Stimulated activated CD8-positive, alpha-beta memory T cell treated with anti-CD3 and anti-CD28 coated beads, Interleukin-12 subunit alpha, Interleukin-12 subunit beta, amount 100 ng/mL, for 24 hours (primary cell): ENCODE data around the gene BHLHA15.

Experiments
- DNase-seq: peaks from one replicate; pipeline ENCODE4 v3.0.0-alpha.2; 2020; ENCODE audit errors: extremely low read depth

Gene BHLHA15

DNA sequence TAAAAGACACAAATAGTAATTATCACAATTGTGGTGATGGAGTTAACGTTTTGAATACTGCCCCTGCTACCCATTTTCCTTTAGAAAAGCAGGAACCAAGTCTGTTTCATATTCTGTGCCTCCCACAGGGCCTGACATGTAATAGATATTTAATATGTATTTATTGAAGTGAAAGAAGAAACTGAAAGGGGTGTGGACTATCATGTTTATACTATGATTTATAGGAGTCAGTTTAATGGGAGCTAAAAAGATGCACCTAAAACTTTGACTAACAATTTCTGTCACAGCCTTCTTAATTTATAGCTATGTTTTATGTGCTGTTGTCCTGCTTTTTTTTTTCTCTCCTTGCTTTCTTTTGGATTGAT is 24.1 kb upstream of the BHLHA15 start:
- DNase-seq: no peak

DNA sequence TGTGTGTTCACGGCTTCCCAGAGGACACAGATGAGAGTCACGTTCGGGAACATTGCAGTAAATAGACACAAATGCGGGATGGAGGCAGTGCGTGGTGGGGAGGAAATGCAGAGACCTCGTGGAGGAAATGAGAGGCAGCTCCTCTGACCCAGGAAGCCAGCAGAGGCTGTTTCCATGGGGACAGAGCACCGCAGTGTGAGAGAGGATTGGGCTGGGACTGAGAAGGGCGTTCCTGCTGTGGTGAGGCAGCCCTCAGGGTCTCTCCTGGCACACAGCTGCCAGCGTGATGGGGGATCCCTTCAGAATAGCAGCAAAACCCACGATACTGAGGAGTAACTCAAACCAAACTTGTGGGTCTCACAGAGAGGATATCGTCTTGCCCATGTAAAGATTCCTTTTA is 21.7 kb upstream of the BHLHA15 start:
- no peak for DNase-seq

DNA sequence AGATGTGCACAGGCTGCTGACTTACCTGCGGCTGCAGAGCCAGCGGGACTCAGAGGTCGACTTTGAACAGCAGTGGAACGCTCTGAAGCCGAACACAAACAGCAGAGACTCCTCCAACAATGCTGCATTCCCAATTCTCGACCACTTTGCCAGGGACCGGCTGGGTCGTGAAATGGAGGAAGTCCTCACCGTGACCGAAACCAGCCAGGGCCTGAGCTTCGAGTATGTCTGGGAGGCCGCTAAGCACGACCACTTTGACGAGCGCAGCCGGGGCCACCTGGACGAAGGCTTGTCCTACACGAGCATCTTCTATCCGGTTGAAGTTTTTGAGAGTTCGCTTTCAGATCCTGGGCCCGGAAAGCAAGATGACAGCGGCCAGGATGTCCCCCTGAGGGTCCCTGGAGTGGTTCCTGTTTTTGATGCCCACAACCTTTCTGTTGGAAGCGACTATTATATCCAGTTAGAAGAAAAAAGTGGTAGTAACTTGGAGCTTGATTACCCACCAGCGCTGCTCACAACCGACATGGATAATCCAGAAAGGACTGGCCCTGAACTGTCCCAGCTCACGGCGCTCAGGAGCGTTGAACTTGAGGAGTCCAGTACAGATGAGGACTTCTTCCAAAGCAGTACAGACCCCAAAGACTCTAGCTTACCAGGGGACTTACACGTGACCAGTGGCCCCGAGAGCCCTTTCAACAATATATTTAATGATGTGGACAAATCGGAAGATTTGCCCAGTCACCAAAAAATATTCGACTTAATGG is 19.4 kb upstream of the BHLHA15 start:
- no peak for DNase-seq

DNA sequence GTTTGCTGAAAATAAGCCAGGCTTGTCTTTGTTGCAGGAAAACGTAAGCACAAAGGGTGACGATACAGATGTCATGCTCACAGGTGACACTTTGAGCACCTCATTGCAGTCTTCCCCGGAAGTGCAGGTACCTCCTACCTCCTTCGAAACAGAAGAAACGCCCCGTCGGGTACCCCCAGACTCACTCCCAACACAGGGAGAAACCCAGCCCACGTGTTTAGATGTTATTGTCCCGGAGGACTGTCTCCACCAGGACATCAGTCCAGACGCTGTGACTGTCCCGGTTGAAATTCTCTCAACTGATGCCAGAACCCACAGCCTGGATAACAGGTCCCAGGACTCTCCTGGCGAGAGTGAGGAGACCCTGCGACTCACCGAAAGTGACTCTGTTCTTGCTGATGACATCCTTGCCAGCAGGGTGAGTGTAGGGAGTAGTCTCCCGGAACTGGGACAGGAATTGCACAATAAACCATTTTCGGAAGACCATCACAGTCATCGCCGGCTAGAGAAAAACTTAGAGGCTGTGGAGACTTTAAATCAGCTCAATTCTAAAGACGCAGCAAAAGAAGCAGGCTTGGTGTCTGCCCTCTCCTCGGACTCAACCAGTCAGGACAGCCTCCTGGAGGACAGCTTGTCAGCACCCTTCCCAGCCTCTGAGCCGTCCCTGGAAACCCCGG is 18.3 kb upstream of the BHLHA15 start:
- DNase-seq: no peak

DNA sequence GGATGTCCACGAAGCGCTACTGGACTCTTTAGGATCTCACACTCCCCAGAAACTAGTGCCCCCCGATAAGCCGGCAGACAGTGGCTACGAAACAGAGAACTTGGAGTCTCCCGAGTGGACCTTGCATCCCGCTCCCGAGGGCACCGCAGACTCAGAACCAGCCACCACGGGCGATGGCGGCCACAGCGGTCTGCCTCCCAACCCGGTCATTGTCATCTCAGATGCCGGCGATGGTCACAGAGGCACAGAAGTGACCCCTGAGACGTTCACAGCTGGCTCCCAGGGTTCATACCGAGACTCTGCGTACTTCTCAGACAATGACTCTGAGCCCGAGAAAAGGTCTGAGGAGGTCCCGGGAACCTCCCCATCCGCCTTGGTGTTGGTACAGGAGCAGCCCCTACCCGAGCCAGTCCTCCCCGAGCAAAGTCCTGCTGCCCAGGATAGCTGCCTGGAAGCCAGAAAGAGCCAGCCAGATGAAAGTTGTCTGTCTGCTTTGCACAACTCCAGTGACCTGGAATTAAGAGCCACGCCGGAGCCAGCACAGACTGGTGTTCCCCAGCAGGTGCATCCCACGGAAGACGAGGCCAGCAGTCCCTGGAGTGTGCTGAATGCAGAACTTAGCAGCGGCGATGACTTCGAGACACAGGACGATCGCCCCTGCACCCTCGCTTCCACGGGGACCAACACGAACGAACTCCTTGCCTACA is 17.6 kb upstream of the BHLHA15 start:
- DNase-seq: no peak

DNA sequence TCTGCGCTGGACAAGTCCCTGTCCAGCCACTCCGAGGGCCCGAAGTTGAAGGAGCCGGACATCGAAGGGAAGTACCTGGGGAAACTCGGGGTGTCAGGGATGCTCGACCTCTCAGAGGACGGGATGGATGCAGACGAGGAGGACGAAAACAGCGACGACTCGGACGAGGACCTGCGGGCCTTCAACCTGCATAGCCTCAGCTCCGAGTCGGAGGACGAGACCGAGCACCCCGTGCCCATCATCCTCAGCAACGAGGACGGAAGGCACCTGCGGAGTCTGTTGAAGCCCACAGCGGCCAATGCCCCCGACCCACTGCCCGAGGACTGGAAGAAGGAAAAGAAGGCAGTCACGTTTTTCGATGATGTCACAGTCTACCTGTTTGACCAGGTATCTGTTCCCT is 17.1 kb upstream of the BHLHA15 start:
- no peak for DNase-seq

DNA sequence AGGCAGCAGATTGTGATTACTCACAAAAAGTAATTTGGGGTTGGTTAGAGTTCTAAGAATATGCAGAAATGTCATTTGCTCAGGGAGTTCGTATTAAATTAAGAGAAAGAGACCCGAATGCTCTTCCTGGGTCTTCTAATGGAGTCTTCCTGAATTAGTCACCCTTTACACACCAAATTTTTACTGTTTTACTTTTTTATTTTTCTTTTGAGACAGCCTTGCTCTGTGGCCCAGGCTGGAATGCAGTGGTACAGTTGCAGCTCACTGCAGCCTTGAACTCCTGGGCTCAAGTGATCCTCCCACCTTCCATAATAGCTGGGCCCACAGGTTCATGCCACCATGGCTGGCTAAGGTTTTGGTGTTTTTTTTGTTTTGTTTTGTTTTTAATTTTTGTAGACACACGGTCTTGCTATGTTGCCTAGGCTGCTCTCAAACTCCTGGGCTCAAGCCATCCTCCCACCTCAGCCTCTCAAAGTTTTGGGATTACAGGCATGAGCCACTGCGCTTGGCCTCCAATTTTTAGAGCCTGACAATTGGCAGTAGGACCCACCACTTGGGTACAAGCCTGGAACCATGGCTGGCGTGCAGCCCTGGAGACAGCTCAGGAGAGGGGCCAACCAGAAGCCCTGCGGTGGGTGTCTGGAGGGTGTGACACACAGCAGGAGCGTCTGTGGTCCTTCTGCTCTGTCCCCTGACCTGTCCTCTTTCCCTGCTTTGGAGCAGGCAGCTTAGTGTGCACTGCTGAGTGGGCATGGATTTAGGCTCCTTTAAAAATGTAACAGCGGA is 16.4 kb upstream of the BHLHA15 start:
- no peak for DNase-seq

DNA sequence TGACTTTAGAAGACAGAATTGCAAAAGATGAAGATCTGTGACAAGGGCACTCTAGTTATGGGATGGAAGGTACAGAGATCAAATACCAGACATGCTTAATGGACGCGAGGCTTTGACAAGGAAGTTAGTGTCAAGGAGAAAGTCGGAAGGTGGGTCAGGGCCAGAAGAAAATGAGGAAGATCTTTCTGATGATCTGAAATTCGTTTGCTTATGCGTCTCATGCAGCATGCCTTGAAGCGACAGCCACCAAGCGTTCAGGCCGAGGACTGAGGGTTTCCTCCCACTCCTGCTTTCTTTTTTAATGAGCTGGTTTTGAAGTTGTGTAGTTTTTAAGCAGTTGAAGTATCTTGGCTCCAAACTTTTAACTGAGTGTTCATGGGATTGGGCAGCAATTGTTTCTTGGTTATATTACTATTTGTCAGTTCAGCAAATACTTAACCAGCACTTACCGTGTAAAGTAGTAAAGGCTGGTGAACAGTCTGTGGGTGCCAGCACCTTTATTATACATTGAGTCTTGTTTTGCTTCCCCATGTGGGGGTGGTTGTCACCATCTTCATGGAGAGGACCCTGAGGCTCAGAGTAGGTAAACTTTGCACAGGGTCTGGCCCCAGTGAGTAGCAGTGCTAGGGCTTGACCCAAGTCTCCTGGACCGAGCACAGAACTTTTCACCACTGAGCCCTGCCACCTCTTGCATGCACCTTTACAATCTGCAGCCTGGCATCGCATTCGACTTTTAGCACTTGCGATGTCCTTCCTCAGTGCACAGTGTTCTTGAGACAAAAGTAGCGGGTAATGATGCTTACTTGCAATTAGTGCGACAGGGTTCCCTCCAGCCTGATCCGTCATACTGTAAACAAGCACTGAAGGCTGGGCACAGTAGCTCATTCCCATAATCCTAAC is 14.3 kb upstream of the BHLHA15 start:
- DNase-seq: no peak

DNA sequence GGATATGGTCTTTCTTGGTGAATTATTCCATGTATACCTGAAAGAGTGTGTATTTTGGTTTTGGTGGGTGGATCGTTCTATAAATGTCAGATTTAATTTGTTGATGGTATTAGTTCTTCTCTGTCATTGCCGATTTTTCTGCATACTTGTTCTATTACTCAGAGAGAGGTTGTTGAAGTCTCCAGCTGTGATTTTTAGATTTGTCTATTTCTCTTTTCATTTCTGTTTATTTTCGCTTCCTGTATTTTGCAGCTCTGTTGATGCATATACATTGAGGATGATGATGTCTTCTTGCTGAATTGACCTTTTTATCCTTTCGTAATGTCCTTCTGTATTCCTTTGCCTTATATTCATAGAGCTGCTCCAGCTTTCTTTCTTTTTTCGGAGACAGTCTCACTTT is 12.1 kb upstream of the BHLHA15 start:
- no peak for DNase-seq

DNA sequence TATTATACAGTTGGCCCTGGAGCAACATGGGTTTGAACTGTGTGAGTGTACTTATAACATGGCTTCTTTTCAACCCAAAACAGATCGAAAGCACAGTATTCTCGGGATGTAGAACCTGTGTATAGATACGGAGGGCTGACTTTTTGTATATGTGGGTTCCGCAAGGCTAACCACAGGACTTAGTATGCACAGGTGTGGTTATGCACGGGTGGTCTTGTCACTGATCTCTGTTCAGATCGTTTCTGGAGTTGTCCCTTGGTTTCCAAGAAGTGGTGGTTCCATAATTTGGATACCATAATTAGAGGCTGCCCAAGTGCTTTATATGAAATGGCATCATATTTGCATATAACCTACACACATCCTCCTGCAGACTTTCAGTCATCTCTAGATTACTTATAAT is 10.9 kb upstream of the BHLHA15 start:
- no peak for DNase-seq

DNA sequence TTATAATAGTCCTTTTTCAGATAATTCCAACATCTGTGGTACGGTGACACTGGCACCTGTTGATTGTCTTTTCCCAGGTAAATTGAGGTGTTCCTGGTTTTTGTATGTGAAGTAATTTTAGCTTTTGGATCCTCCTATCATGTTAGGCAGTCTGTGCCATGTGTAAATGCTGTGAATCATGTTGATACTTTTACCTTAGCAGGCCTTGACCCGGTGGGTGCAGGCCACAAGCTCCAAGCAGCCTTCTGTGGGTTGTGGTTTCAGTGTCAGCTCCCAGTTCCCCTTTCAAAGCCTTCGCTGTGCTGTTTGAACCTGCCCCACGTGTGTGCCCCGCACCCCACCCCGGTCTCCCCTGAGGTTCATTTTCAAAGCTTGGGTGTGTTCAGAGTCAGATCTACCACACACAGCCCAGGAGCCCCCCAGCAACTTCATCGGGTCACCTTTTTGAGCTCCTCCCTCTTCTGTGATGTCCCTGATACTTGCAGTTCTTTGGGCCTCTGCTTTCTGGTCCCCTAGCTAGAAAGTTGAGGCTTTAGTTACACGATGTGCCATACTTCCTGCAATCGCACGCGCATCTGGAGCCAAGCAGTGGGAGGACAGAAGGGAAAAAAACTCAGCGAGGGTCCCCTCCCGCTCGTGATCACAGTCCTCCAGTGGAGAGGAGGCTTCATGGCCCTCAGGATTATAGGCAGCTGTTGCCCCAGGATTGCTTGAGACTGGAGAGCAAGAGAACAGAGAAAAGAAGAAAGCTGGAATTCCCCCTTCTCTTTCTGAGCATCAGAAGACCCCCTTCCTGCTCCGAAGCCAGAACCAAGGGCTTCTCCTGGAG is 8.7 kb upstream of the BHLHA15 start:
- DNase-seq: peak; percentile 49

DNA sequence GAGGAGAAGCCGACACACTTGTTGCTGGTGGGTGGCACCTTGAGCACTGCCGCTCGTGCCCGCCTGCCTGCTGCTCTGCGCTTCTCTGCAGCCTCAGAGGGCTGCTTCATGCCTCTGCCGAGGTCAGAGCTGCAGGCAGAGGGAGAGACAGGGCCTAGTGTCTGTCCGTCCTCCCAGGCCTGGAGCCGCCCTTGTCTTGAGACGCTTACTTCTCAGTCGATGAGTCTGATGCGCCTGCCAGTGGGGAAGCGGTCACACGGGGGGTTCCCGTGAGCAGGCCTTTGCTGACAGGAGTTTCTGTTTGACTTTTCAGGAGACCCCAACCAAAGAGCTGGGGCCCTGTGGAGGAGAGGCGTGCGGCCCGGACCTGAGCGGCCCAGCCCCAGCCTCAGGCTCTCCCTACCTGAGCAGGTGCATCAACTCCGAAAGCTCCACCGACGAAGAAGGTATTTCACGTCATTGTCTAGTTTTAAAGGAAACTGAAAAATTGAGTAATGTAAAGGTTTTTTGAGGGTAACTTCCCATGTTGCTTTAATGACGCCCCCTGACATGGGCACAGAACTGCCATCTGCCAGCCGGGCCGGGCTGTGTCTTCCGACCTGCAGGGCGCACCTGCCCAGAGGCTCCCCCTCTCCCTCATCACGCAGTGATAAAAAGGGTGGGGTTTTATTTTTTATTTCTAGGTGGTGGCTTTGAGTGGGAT is 7.8 kb upstream of the BHLHA15 start:
- DNase-seq: no peak

DNA sequence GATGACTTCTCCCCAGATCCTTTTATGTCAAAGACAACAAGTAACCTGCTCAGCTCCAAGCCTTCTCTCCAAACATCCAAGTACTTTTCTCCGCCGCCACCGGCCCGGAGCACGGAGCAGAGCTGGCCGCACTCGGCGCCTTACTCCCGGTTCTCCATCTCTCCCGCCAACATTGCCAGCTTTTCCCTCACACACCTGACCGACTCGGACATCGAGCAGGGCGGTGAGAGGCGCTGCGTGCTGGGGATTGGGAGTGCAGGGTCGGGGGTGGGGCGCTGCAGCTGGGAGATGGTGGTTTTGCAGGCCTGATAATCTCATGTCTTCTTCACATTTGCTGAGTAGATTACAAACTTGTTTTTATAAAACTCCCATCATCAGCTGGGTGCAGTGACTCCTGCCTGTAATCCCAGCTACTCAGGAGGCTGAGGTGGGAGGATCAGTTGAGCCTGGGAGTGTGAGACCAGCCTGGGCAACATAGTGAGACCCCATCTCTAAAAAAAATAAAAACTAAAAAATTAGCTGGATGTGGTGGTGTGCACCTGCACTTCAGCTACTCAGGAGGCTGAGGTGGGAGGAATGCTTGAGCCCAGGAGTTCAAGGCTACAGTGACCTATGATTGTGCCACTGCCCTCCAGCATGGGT is 7.2 kb upstream of the BHLHA15 start:
- DNase-seq: no peak

DNA sequence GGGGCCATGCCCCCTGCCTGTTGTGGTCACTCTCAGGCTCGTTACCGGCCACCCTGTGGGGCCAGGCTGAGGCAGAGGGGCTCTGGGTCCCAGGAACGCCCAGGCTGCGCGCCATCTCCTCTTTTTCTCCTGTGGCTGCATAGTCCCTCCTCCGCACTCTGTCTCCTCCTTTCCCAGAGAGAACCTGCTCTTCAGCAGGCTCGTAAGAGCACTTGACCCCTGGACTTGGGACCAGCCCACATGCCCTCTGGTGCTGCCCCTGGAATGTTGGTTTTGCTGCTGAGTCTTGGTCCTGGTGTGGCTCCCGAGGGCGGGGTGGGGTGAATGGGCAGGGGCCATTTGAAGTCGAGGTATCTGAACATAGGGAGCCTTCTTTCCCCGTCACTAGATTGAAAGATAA is 6.6 kb upstream of the BHLHA15 start:
- DNase-seq: no peak

DNA sequence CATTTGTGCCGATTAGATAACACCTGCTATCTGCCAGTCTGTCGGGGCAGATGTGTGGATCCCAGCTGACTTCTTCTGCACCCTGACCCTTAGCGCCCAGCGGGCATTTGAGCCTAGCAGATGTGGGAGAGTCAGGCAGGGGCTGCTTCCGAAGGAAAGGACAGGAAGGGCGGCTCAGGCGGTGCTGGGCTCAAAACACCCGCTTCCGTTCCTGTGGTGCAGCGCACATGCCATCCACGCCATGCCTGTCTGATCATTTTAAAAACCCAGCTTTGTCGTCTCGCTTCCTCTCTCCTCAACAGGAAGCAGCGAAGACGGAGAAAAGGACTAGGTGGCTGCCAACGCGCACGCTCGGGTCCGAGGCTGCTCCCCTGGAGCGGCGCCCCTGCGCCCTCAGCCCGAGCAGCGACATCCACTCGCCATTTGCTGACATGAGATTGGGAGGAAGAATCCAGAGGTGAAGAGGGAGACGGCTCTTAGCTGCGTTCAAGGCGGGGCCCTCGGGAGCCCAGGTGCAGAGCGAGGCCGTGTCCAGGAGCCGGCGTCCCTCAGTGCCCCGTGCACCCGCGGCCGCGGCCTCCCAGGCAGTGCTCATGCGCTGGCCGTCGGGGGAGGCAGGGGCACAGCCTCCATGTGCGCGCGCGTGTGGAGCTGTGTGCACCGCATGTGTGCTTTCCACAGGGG is 5.9 kb upstream of the BHLHA15 start:
- DNase-seq: no peak

DNA sequence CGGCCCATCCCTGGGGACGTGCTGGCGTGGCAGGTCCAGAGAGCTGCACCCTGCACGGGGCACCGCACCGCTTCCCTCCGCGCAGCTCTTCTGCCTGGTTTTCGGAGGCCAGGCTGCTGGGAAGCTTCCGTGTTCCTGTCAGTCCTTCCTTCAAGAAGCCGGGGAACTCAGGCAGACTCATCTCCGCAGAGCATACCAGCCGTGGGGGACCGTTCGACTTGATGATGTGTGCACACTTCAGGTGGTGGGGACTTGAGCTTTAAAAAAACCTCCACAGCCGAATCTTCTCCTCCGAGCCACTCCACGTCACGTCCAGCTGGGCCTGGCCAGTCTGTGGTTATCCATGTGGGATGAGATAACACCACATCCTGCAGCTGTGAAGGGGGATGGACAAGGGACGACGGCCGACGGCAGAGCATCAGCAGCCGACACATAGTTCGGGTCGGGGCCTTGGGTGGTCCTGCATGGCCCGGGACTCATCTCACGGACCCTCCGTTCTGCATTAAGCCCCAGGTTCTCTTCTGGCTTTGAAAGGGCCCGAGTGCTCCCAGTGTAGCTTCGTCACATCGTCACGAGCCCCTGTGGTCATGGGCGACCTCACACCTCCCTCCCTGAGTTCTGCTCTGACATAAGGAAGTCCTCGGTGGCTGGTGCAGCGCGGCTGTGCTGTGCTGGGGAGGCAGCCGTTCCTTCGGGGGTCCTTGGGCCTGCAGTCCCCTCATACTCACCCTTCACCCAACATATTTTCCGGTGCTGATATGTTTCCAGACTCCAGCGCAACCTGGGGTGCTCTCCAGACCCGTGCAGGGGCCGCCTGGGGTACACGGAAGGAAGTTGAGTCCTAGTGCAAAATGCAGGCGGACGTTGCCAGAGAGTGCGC is 4.5 kb upstream of the BHLHA15 start:
- no peak for DNase-seq

DNA sequence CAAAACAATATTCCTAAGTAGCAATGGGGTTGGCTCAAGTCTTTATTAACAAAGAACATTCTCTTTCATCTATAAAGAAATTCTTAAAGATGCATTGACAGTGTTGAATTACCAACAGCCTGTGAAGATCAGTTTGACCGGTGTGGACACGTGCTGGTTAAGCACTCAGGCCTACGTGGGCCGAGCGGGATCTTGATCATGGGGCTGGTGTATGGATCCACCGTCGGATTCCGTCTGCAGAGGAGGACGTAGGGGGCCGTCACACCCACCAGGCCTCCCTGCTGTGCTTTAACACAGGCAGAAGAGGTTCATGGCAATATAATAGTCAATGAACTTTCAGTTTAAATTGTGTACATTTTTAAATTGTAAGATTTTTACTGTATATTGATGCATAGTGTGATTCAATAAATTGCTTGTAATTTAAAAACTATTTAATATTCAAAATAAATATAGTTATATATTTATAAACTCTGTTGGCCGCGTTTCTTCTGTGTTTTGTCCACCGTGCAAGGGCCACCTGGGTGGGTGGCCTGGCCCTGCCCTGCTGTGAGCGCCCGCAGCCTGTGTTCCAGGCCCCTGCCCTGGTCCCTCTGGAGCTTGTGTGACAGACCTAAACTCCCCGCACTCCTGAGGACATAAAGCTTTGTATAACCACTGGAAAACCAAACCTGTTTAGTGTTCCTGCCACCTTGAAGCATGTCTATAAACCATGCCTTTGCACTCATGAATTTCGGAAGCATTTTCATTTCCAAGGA is 1.9 kb upstream of the BHLHA15 start:
- DNase-seq: no peak
